ENCODE measurements around the gene MBD6.
"Not testable (repeated sequence)": the region's sequence is repeated elsewhere in the genome, so short reads cannot be mapped to it uniquely, and the experiment has no call there.

MBD6 gene

GRCh38 chr12:57500213-57500612 is 22.4 kb upstream of the MBD6 start:
- Histone ChIP-seq H3K4ac (ENCODE audit: low read length) (no peak overlapping the region), H2BK12ac (ENCODE audit: low read length) (no peak overlapping the region), H3K79me1 (ENCODE audit: low read depth, low read length) (peaks cover 4% of the 10 kb centered on the region), H3K4me2 (ENCODE audit: insufficient read depth, low read length, poor library complexity, severe bottlenecking) (no peak overlapping the region), H3K36me3 (replicated peaks in 1 of 2; ENCODE audit: control insufficient read depth in 2 of 2, insufficient read depth in 2 of 2, low read length in 2 of 2) (peaks cover 50 to 87% of the 10 kb centered on the region in 2 donors), H3K23ac (ENCODE audit: low read depth, low read length, poor library complexity) (no peak overlapping the region), H3K14ac (ENCODE audit: low read length) (no peak overlapping the region), H3K27ac (replicated peaks; ENCODE audit: low read length) (no peak overlapping the region), H3K9ac (ENCODE audit: low read depth, low read length, poor library complexity) (no peak overlapping the region), H2BK5ac (ENCODE audit: low read length) (no peak overlapping the region), H2BK15ac (ENCODE audit: low read length) (no peak overlapping the region), H4K91ac (ENCODE audit: low read depth, low read length, poor library complexity) (no peak overlapping the region), H3K18ac (ENCODE audit: low read length) (no peak overlapping the region), H2AFZ (ENCODE audit: low read length) (no peak overlapping the region), H2BK120ac (ENCODE audit: low read depth, low read length) (no peak overlapping the region), H3K4me3 (ENCODE audit: low read length in 2 of 2) (no peak overlapping the region), H2AK5ac (ENCODE audit: low read depth, low read length) (no peak overlapping the region), H3K9me3 (replicated peaks in 1 of 2; ENCODE audit: control insufficient read depth in 2 of 2, insufficient read depth in 1 of 2, low read depth in 1 of 2, low read length in 2 of 2) (peaks cover 2 to 3% of the 10 kb centered on the region in 2 donors), H3K27me3 (ENCODE audit: control insufficient read depth in 3 of 3, insufficient read depth in 3 of 3, low read depth in 1 of 3, low read length in 3 of 3) (no peaks in the 10 kb centered on the region), H4K8ac (ENCODE audit: low read depth, low read length) (no peak overlapping the region), H3K4me1 (ENCODE audit: control insufficient read depth in 2 of 2, insufficient read depth in 1 of 2, low read depth in 1 of 2, low read length in 2 of 2) (no peaks in the 10 kb centered on the region)
- WGBS, 2 donors (ENCODE audit: extremely low coverage in 2 of 2, insufficient read length in 2 of 2, insufficient replicate concordance in 1 of 2) = no CpG with 5 or more reads among the region's 11 CpGs
- DNase-seq (ENCODE audit: low spot score) = no peak

- H4K8ac ChIP-seq (ENCODE audit: low read depth, low read length); H2BK15ac ChIP-seq (ENCODE audit: low read length); H2BK5ac ChIP-seq (ENCODE audit: low read length); H2AFZ ChIP-seq (ENCODE audit: low read length); H3K27me3 ChIP-seq (ENCODE audit: control insufficient read depth in 3 of 3, insufficient read depth in 3 of 3, low read depth in 1 of 3, low read length in 3 of 3); H4K91ac ChIP-seq (ENCODE audit: low read depth, low read length, poor library complexity); H3K18ac ChIP-seq (ENCODE audit: low read length); H3K4me3 ChIP-seq (ENCODE audit: low read length in 2 of 2); H2BK120ac ChIP-seq (ENCODE audit: low read depth, low read length); H3K79me1 ChIP-seq (ENCODE audit: low read depth, low read length); H2BK12ac ChIP-seq (ENCODE audit: low read length); H3K23ac ChIP-seq (ENCODE audit: low read depth, low read length, poor library complexity); H3K4ac ChIP-seq (ENCODE audit: low read length); DNase-seq (ENCODE audit: low spot score); H2AK5ac ChIP-seq (ENCODE audit: low read depth, low read length); H3K4me2 ChIP-seq (ENCODE audit: insufficient read depth, low read length, poor library complexity, severe bottlenecking); H3K27ac ChIP-seq (replicated peaks; ENCODE audit: low read length); H3K9ac ChIP-seq (ENCODE audit: low read depth, low read length, poor library complexity); H3K4me1 ChIP-seq (ENCODE audit: control insufficient read depth in 2 of 2, insufficient read depth in 1 of 2, low read depth in 1 of 2, low read length in 2 of 2); H3K14ac ChIP-seq (ENCODE audit: low read length): not testable (repeated sequence)
- peaks cover 53 to 84% of the 10 kb centered on the region in 2 donors for H3K36me3 ChIP-seq (replicated peaks in 1 of 2; ENCODE audit: control insufficient read depth in 2 of 2, insufficient read depth in 2 of 2, low read length in 2 of 2)
- H3K9me3 ChIP-seq (replicated peaks in 1 of 2; ENCODE audit: control insufficient read depth in 2 of 2, insufficient read depth in 1 of 2, low read depth in 1 of 2, low read length in 2 of 2) = peaks cover 5 to 16% of the 10 kb centered on the region in 2 donors
- no CpG with 5 or more reads among the region's 22 CpGs for WGBS, 2 donors (ENCODE audit: extremely low coverage in 2 of 2, insufficient read length in 2 of 2, insufficient replicate concordance in 1 of 2)
Measured at GRCh38 chr12:57502311-57502969, 20.2 kb upstream of the MBD6 start.

- H3K23ac ChIP-seq (ENCODE audit: low read depth, low read length, poor library complexity); H3K27ac ChIP-seq (replicated peaks; ENCODE audit: low read length); DNase-seq (ENCODE audit: low spot score); H3K4me1 ChIP-seq (ENCODE audit: control insufficient read depth in 2 of 2, insufficient read depth in 1 of 2, low read depth in 1 of 2, low read length in 2 of 2); H3K79me1 ChIP-seq (ENCODE audit: low read depth, low read length); H2BK15ac ChIP-seq (ENCODE audit: low read length); H2BK120ac ChIP-seq (ENCODE audit: low read depth, low read length); H3K9ac ChIP-seq (ENCODE audit: low read depth, low read length, poor library complexity); H4K8ac ChIP-seq (ENCODE audit: low read depth, low read length); H2BK12ac ChIP-seq (ENCODE audit: low read length); H2BK5ac ChIP-seq (ENCODE audit: low read length); H3K27me3 ChIP-seq (ENCODE audit: control insufficient read depth in 3 of 3, insufficient read depth in 3 of 3, low read depth in 1 of 3, low read length in 3 of 3); H2AFZ ChIP-seq (ENCODE audit: low read length); H3K14ac ChIP-seq (ENCODE audit: low read length); H4K91ac ChIP-seq (ENCODE audit: low read depth, low read length, poor library complexity); H2AK5ac ChIP-seq (ENCODE audit: low read depth, low read length); H3K4me3 ChIP-seq (ENCODE audit: low read length in 2 of 2); H3K18ac ChIP-seq (ENCODE audit: low read length); H3K4me2 ChIP-seq (ENCODE audit: insufficient read depth, low read length, poor library complexity, severe bottlenecking); H3K4ac ChIP-seq (ENCODE audit: low read length): not testable (repeated sequence)
- no CpG with 5 or more reads among the region's 4 CpGs for WGBS, 2 donors (ENCODE audit: extremely low coverage in 2 of 2, insufficient read length in 2 of 2, insufficient replicate concordance in 1 of 2)
- H3K36me3 ChIP-seq (replicated peaks in 1 of 2; ENCODE audit: control insufficient read depth in 2 of 2, insufficient read depth in 2 of 2, low read length in 2 of 2) = peaks cover 36 to 81% of the 10 kb centered on the region in 2 donors
- H3K9me3 ChIP-seq (replicated peaks in 1 of 2; ENCODE audit: control insufficient read depth in 2 of 2, insufficient read depth in 1 of 2, low read depth in 1 of 2, low read length in 2 of 2) = peaks cover 5 to 15% of the 10 kb centered on the region in 2 donors
Measured at GRCh38 chr12:57506541-57506940, 16.1 kb upstream of the MBD6 start.

- H3K36me3 ChIP-seq (replicated peaks in 1 of 2; ENCODE audit: control insufficient read depth in 2 of 2, insufficient read depth in 2 of 2, low read length in 2 of 2) = peaks cover 40 to 83% of the 10 kb centered on the region in 2 donors
- DNase-seq (ENCODE audit: low spot score); H3K4ac ChIP-seq (ENCODE audit: low read length): not testable (repeated sequence)
Measured at GRCh38 chr12:57507796-57508195, 14.8 kb upstream of the MBD6 start.

More at GRCh38 chr12:57507796-57508195, 14.8 kb upstream of the MBD6 start:
- not testable (repeated sequence) for H3K27me3 ChIP-seq (ENCODE audit: control insufficient read depth in 3 of 3, insufficient read depth in 3 of 3, low read depth in 1 of 3, low read length in 3 of 3); H2BK12ac ChIP-seq (ENCODE audit: low read length); H3K9ac ChIP-seq (ENCODE audit: low read depth, low read length, poor library complexity); H3K4me3 ChIP-seq (ENCODE audit: low read length in 2 of 2); H3K27ac ChIP-seq (replicated peaks; ENCODE audit: low read length); H2BK5ac ChIP-seq (ENCODE audit: low read length); H3K23ac ChIP-seq (ENCODE audit: low read depth, low read length, poor library complexity); H3K4me1 ChIP-seq (ENCODE audit: control insufficient read depth in 2 of 2, insufficient read depth in 1 of 2, low read depth in 1 of 2, low read length in 2 of 2); H2AFZ ChIP-seq (ENCODE audit: low read length); H3K4me2 ChIP-seq (ENCODE audit: insufficient read depth, low read length, poor library complexity, severe bottlenecking); H3K18ac ChIP-seq (ENCODE audit: low read length); H3K79me1 ChIP-seq (ENCODE audit: low read depth, low read length); H2BK120ac ChIP-seq (ENCODE audit: low read depth, low read length); H2AK5ac ChIP-seq (ENCODE audit: low read depth, low read length); H4K8ac ChIP-seq (ENCODE audit: low read depth, low read length); H2BK15ac ChIP-seq (ENCODE audit: low read length); H3K14ac ChIP-seq (ENCODE audit: low read length); H4K91ac ChIP-seq (ENCODE audit: low read depth, low read length, poor library complexity)
- WGBS, 2 donors (ENCODE audit: extremely low coverage in 2 of 2, insufficient read length in 2 of 2, insufficient replicate concordance in 1 of 2) = no CpG with 5 or more reads among the region's 28 CpGs
- peaks cover 5 to 15% of the 10 kb centered on the region in 2 donors for H3K9me3 ChIP-seq (replicated peaks in 1 of 2; ENCODE audit: control insufficient read depth in 2 of 2, insufficient read depth in 1 of 2, low read depth in 1 of 2, low read length in 2 of 2)

All from neuronal stem cell (in vitro differentiated cells).